Measurements from ENCODE around the gene RTKN. TPM values are rescaled to one million over a fixed set of nuclear protein-coding genes. Genes with fewer than 3 reads are reported as not detected.

RTKN gene
- total RNA-seq, 2 donors from 2014 or later, result 51.4 to 89.9 TPM

DNA sequence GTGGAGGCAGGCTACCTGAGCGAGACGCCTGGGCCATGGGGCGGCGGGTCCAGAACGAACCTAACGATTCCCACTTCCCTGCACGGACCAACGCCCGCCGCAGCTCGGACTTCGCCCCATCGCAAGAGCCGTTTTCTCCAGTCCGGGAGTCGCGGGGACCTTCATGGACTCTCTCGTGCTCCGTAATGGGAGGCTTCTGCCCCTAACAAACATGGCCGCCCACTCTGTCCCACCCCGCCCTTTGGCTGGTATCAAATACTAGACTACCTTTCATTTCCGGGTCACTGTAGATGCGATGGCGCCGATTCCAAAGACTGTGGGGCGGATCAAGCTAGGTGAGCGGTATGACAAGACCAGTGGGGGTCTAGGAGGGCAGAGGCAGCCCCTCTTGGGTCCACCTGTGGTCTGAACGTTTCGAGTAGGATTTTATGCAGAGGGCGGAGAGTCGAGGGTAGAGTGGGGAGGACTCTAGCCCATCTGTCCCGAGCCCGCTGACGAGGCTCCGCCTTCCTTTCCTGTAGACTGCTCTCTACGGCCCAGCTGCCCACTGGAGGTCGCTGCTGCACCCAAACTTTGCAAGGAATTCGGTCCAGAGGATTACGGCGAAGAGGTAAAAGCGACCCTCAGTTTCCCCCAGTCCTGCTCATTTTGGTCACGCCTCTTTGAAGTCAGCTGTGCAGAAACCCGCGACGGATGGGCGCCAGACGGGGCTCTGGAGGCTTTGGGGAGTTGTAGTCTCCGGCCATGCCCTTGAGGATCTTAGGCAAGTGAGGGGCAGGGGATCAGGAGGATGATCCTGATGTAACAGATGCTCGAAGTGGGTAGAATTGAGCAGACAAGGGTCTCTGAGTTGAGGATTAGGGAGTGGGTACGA lies 41.3 kb upstream of the RTKN start, which contains the start of the genes CCDC142 and TTC31:
Gene CCDC142, minus strand, starts transcription at position 198 of the 874 bp plus-strand sequence. Its CDS starts 161 bp downstream, at position 37.
Gene TTC31, plus strand, starts transcription at position 281 of the 874 bp plus-strand sequence. Its CDS starts 15 bp downstream, at position 296.
- Histone ChIP-seq H3K4me1 (peaks cover 16% of the 10 kb centered on the region), H3K4me3 (peak within 1 kb of the TSS; percentile 86), H3K9me3 (no peaks in the 10 kb centered on the region), H3K27ac (peak within 1 kb of the TSS; percentile 91), H3K9ac (ENCODE audit: low read depth in 2 of 2, low read length in 2 of 2) (peak within 1 kb of the TSS; percentile 79 to 80), H3K27me3 (no peaks in the 10 kb centered on the region), H3K36me3 (no peaks in the 10 kb centered on the region)
- intact Hi-C loops (cut with DNase I), result loop anchor here (2.0 to 10.0 kb wide), 3 partner anchors 49 to 392 kb away; no protein-coding TSS in a partner anchor
- TF ChIP-seq CTCF (IDR thresholded peaks at IDR 0.05), result peak; percentile 73
- peak; percentile 97 for DNase-seq

DNA sequence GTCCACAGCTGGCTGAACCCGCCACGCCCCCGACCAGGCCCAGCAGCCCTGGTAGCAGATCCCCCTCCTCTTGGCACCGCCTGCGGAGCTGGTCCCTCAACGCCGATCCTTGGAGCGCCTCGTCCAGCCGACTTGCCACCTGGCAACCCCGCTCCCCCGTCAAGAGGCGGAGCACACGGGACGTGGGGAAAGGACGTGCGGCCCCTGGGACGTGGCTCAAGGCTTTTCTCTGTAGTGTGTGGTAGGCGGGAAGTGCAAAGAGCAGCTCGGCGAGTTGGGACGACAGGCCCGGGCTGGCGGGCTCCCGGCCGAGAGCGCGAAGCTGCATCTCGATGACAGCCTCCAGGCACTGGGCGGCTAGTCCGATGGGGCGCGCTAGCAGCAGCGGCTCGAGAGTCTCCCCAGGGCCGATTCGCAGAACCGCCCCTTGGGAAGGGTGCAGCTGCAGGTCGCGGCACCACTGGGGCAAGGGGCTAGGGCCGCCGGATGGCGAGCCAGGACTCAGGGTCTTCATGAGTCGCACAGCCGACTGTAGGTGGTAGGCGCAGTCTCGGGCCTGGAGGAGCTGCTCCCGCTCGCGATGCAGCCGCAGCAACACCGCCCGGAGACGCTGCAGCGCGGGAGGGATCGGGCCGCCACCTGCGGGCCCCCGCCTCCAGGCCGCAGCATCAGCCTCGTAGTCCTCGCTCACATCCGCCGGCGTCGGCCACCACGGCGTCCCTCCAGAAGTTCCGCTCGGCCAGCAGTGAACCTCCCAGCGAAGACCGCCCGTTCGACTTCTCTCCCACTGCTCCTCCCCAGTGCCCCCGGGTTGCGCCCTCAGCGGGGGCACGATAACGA lies 40.4 kb upstream of the RTKN start:
- Histone ChIP-seq H3K27me3 (no peaks in the 10 kb centered on the region), H3K9me3 (no peaks in the 10 kb centered on the region), H3K27ac (peak overlapping the region; percentile 91), H3K36me3 (no peaks in the 10 kb centered on the region), H3K9ac (ENCODE audit: low read depth in 2 of 2, low read length in 2 of 2) (peak overlapping the region; percentile 79 to 80), H3K4me3 (peak overlapping the region; percentile 86), H3K4me1 (peaks cover 16% of the 10 kb centered on the region)
- no peak for DNase-seq
- intact Hi-C loops (cut with DNase I), result loop anchor here (2.0 to 10.0 kb wide), 3 partner anchors 50 to 393 kb away; no protein-coding TSS in a partner anchor
- TF ChIP-seq CTCF (IDR thresholded peaks at IDR 0.05), result no peak

DNA sequence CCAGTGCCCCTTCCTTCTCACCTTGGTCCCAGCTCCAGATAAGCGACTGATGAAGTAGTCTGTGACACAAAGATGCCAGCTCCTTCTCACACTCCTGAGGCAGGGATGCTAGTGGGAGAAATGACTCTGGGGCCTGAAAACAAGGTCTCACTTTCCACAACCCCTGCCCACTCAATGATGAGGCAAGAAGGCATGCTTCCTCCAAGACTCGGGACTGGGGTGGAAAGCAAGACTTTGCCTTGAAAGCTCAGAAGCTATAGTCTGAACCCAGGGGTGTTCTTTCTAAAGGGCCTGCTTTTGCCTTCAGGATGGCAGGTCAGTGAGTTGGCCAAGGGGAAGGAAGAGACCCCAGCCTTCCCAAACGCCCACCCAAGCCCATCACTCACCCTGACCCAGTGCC lies 39.7 kb upstream of the RTKN start:
- intact Hi-C loops (cut with DNase I), result loop anchor here (5.0 to 10.0 kb wide), 2 partner anchors 51 to 393 kb away; no protein-coding TSS in a partner anchor
- no peak for TF ChIP-seq CTCF (IDR thresholded peaks at IDR 0.05)
- Histone ChIP-seq H3K9ac (ENCODE audit: low read depth in 2 of 2, low read length in 2 of 2) (peak overlapping the region; percentile 79 to 80), H3K4me1 (peaks cover 16% of the 10 kb centered on the region), H3K27ac (no peak overlapping the region), H3K9me3 (no peaks in the 10 kb centered on the region), H3K27me3 (no peaks in the 10 kb centered on the region), H3K4me3 (peak overlapping the region; percentile 86), H3K36me3 (no peaks in the 10 kb centered on the region)
- no peak for DNase-seq

DNA sequence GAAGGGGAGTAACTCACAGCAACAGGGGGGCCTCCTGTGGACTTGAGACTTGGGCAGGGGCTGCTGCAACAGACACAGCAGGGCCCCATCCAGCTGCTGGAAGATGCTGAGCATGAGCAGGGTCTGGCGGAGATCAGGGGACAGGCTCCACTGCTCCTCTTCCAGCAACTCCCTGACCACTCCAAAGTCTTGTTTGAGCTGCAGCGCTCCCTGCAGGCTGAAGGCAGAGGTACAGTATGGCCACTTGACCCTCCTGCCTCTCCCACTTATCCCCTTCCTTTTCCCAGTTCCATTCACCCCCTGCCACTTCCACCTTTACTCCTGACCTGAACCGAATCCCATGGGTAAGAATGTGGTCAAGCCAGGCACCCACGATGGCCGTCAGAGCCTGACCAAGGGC lies 33.2 kb upstream of the RTKN start:
- Histone ChIP-seq H3K36me3 (peaks cover 4% of the 10 kb centered on the region), H3K4me1 (peaks cover 9% of the 10 kb centered on the region), H3K27me3 (no peaks in the 10 kb centered on the region), H3K9ac (ENCODE audit: low read depth in 2 of 2, low read length in 2 of 2) (no peak overlapping the region), H3K9me3 (no peaks in the 10 kb centered on the region), H3K4me3 (no peak overlapping the region), H3K27ac (no peak overlapping the region)
- DNase-seq, result no peak
- no peak for TF ChIP-seq CTCF (IDR thresholded peaks at IDR 0.05)
- intact Hi-C loops (cut with DNase I), result no loop called here

DNA sequence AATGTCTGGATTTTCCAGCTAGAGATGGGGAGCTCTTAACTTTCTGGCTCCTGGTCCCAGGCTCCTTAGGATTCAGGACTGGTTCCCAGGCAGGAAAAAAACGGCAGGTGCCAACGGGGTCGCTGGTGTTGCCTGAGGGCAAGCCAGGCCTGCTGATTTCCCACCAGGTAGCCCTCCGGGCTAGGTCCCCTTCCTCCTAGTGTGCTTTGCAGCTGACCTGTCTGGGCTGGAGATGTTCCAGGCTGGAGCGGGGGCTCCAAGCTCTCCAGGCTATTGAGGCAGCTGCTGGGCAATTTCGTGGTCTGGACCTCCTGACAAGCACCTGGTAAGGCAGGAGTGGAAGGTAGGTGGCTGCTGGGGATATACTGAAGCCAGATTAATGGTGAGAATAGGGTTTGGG lies 32.7 kb upstream of the RTKN start:
- Histone ChIP-seq H3K9me3 (no peaks in the 10 kb centered on the region), H3K36me3 (peaks cover 4% of the 10 kb centered on the region), H3K9ac (ENCODE audit: low read depth in 2 of 2, low read length in 2 of 2) (no peak overlapping the region), H3K27me3 (no peaks in the 10 kb centered on the region), H3K4me3 (no peak overlapping the region), H3K27ac (no peak overlapping the region), H3K4me1 (peaks cover 9% of the 10 kb centered on the region)
- no peak for DNase-seq
- no peak for TF ChIP-seq CTCF (IDR thresholded peaks at IDR 0.05)
- intact Hi-C loops (cut with DNase I), result no loop called here

Data from colonic mucosa (tissue), 4 donors.